GM10847 (cell line): ENCODE data around the gene TRPM2.

Experiments used
- POLR2A ChIP-seq: IDR thresholded peaks from 2 replicates; pipeline ENCODE4 v1.6.1; 2011; ENCODE audit not compliant: insufficient read length; ENCODE audit errors: extremely low read depth

TRPM2 gene

GRCh38 chr21:44414291-44415072 is 61.1 kb downstream of the TRPM2 start:
- TF ChIP-seq POLR2A: no peak

- no peak for TF ChIP-seq POLR2A
Measured at GRCh38 chr21:44415073-44416025, 61.9 kb downstream of the TRPM2 start.

- TF ChIP-seq POLR2A: no peak
Measured at GRCh38 chr21:44416193-44416592, 62.8 kb downstream of the TRPM2 start.

GRCh38 chr21:44418108-44418875 is 64.9 kb downstream of the TRPM2 start:
- no peak for TF ChIP-seq POLR2A

GRCh38 chr21:44418876-44419230 is 65.4 kb downstream of the TRPM2 start:
- TF ChIP-seq POLR2A: no peak

GRCh38 chr21:44419679-44420078 is 66.3 kb downstream of the TRPM2 start:
- TF ChIP-seq POLR2A: no peak

GRCh38 chr21:44420416-44421205 is 67.2 kb downstream of the TRPM2 start:
- no peak for TF ChIP-seq POLR2A

GRCh38 chr21:44421901-44422840 is 68.8 kb downstream of the TRPM2 start:
- TF ChIP-seq POLR2A: no peak

GRCh38 chr21:44423312-44423821 is 69.9 kb downstream of the TRPM2 start:
- no peak for TF ChIP-seq POLR2A

- no peak for TF ChIP-seq POLR2A
Measured at GRCh38 chr21:44423941-44424607, 70.7 kb downstream of the TRPM2 start.

- TF ChIP-seq POLR2A: no peak
Measured at GRCh38 chr21:44424608-44425306, 71.3 kb downstream of the TRPM2 start.

GRCh38 chr21:44425307-44425894 is 72.0 kb downstream of the TRPM2 start:
- TF ChIP-seq POLR2A: no peak
